Fibroblast of lung (primary cell): ENCODE data around the gene APCDD1L.

ENCODE experiments used
- CTCF ChIP-seq, 2 donors: IDR thresholded peaks in 1 of 2; conservative IDR thresholded peaks in 1 of 2; 1 replicate in 1 of 2; 2 replicates in 1 of 2; pipeline ENCODE4 v1.5.1; 2011 to 2012; ENCODE audit warnings: low read length in 2 of 2, control low read depth in 1 of 2, inconsistent platforms in 1 of 2, low read depth in 1 of 2, mild to moderate bottlenecking in 1 of 2
- EZH2 ChIP-seq: IDR thresholded peaks from 2 replicates; pipeline ENCODE4 v1.5.1; 2012; ENCODE audit warnings: low read length, control low read depth, mild to moderate bottlenecking; ENCODE audit errors: missing control alignments

GRCh38 chr20:58524814-58525213, 9.6 kb upstream of the APCDD1L start:
- no peak for TF ChIP-seq CTCF (conservative IDR thresholded peaks at IDR 0.05 in 1 of 2, IDR thresholded peaks at IDR 0.05 in 1 of 2; ENCODE audit: low read depth in 1 of 2, low read length in 2 of 2)
- no peak for TF ChIP-seq EZH2
